Stimulated activated CD8-positive, alpha-beta memory T cell treated with anti-CD3 and anti-CD28 coated beads, Interleukin-12 subunit alpha, Interleukin-12 subunit beta, amount 100 ng/mL, for 24 hours (primary cell): ENCODE measurements around the gene CNPY1.

Source experiments
- DNase-seq: peaks from one replicate; pipeline ENCODE4 v3.0.0-alpha.2; 2020; ENCODE audit errors: extremely low read depth

The CNPY1 gene

GRCh38 chr7:155559519-155560108, 13.3 kb upstream of the CNPY1 start:
- no peak for DNase-seq

GRCh38 chr7:155558961-155559360, 12.6 kb upstream of the CNPY1 start:
- DNase-seq, result no peak

GRCh38 chr7:155558351-155558750, 12.0 kb upstream of the CNPY1 start:
- no peak for DNase-seq

GRCh38 chr7:155557778-155558177, 11.4 kb upstream of the CNPY1 start:
- no peak for DNase-seq

GRCh38 chr7:155556763-155557162, 10.4 kb upstream of the CNPY1 start:
- DNase-seq, result no peak

- DNase-seq, result no peak
Measured at GRCh38 chr7:155555116-155555695, 8.8 kb upstream of the CNPY1 start.

- DNase-seq, result no peak
Measured at GRCh38 chr7:155553871-155554270, 7.5 kb upstream of the CNPY1 start.

GRCh38 chr7:155551785-155552611, 5.6 kb upstream of the CNPY1 start:
- DNase-seq, result no peak

- no peak for DNase-seq
Measured at GRCh38 chr7:155550916-155551315, 4.6 kb upstream of the CNPY1 start.

- no peak for DNase-seq
Measured at GRCh38 chr7:155549226-155549625, 2.9 kb upstream of the CNPY1 start.

- no peak for DNase-seq
Measured at GRCh38 chr7:155547161-155547791, 917 bp upstream of the CNPY1 start.

- DNase-seq, result no peak
Measured at GRCh38 chr7:155545348-155545747, 1.0 kb downstream of the CNPY1 start.

GRCh38 chr7:155544485-155544884, 1.9 kb downstream of the CNPY1 start:
- DNase-seq, result no peak

- DNase-seq, result no peak
Measured at GRCh38 chr7:155543926-155544325, 2.4 kb downstream of the CNPY1 start.

- DNase-seq, result no peak
Measured at GRCh38 chr7:155543011-155543876, 3.1 kb downstream of the CNPY1 start.

- DNase-seq, result no peak
Measured at GRCh38 chr7:155541986-155542675, 4.2 kb downstream of the CNPY1 start.

GRCh38 chr7:155540553-155540952, 5.8 kb downstream of the CNPY1 start:
- no peak for DNase-seq

GRCh38 chr7:155538293-155538692, 8.1 kb downstream of the CNPY1 start:
- no peak for DNase-seq

GRCh38 chr7:155536451-155536850, 9.9 kb downstream of the CNPY1 start:
- DNase-seq, result no peak

GRCh38 chr7:155534691-155535090, 11.7 kb downstream of the CNPY1 start:
- DNase-seq, result no peak
